ENCODE results near the gene SLC24A3. TPM values are rescaled to one million over a fixed set of nuclear protein-coding genes. Genes with fewer than 3 reads are reported as not detected.
A peak's percentile ranks its signal among the peaks of the same experiment; 100 is the strongest.

SLC24A3 gene
- total RNA-seq, 1 experiment from 2014 or later: 46.0 TPM

DNA sequence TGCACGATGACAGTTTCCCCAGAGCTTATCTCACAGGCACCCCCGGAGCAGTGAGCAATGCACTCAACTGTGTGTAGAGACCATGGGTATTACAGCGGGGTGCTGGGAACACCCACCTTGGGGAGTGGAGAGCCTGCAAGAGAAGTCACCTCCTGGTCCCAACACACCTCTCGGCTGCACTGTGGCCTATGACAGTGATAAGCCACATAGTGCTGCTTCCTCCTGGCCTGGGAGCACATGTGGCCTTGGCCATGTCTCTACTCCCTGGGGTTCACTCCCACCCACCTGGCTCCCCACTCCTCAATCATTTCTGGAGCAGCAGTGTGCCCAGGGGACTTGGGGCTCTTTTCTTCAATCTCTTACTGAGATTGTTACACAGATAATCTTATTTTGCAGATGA, 77.0 kb downstream of the SLC24A3 start:
- no TSS peak for BruUV-seq (replicated peaks)
- Histone ChIP-seq H3K9me3 (ENCODE audit: low read depth, low read length, poor library complexity, severe bottlenecking) (no peaks in the 10 kb centered on the region), H3K36me3 (ENCODE audit: insufficient read depth, low read length, poor library complexity, severe bottlenecking) (peaks cover 10% of the 10 kb centered on the region), H3K4me1 (ENCODE audit: insufficient read depth, low read length, poor library complexity, severe bottlenecking) (peaks cover 25% of the 10 kb centered on the region), H3K27ac (ENCODE audit: low read depth, low read length, poor library complexity, severe bottlenecking) (peak overlapping the region; percentile 41), H3K27me3 (replicated peaks; ENCODE audit: insufficient read depth, low read depth, low read length, poor library complexity) (no peaks in the 10 kb centered on the region), H3K4me3 (ENCODE audit: low read depth, low read length, poor library complexity, severe bottlenecking) (no peak overlapping the region)
- no peak for DNase-seq (ENCODE audit: low spot score)
- intact Hi-C loops (cut with micrococcal nuclease; ENCODE audit: unreplicated experiment): no loop called here
- CTCF ChIA-PET: no interaction called here
- TF ChIP-seq EZH2 (IDR thresholded peaks at IDR 0.05; ENCODE audit: borderline replicate concordance, low read depth, low read length, poor library complexity, severe bottlenecking): no peak
- TF ChIP-seq, protein P1, sequence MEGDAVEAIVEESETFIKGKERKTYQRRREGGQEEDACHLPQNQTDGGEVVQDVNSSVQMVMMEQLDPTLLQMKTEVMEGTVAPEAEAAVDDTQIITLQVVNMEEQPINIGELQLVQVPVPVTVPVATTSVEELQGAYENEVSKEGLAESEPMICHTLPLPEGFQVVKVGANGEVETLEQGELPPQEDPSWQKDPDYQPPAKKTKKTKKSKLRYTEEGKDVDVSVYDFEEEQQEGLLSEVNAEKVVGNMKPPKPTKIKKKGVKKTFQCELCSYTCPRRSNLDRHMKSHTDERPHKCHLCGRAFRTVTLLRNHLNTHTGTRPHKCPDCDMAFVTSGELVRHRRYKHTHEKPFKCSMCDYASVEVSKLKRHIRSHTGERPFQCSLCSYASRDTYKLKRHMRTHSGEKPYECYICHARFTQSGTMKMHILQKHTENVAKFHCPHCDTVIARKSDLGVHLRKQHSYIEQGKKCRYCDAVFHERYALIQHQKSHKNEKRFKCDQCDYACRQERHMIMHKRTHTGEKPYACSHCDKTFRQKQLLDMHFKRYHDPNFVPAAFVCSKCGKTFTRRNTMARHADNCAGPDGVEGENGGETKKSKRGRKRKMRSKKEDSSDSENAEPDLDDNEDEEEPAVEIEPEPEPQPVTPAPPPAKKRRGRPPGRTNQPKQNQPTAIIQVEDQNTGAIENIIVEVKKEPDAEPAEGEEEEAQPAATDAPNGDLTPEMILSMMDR (conservative IDR thresholded peaks at IDR 0.05; ENCODE audit: low read depth, low read length): no peak
- POLR2A ChIA-PET (ENCODE audit: low non-redundant PET): no interaction called here

DNA sequence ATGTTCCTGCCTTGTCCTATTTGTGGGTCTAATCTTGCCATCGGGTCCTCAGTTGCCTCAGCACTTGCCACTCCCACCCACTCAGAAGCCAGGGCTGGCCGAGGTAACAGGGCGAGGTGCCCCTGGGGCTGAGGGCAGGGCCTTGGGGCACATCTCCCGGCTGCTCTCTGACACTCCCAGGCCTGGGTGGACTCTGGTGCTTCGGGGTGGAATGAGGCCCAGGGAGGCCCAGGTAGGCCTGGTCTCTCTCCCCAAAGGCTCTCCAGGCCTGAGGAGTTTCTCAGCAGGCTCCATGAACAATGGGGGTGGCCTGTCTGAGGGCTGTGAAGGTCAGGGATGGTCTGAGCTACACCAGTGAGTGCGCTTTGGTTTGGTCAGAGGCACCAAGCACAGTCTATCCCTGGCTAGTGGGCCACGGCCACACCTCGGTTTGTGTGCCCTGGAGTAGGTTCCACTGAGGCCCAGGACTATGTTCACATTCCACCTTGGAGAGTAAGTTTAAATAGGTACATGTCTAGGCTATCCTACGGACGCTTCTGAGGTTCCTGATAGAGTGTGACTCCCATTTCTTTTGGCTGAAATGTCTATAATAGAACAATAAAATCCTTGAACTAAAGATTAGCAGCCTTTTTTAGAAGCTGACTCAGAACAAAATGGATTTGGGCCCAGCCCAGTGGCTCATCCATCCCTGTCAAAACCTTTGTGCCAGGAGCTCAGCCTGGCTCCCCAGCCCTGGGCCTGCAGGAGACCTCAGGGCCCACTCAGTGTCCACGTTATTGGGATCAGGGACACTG, 78.8 kb downstream of the SLC24A3 start:
- H3K36me3 ChIP-seq (ENCODE audit: insufficient read depth, low read length, poor library complexity, severe bottlenecking): peaks cover 6% of the 10 kb centered on the region
- ChIA-PET POLR2A (ENCODE audit: low non-redundant PET) (no interaction called here), CTCF (no interaction called here)
- H3K4me3 ChIP-seq (ENCODE audit: low read depth, low read length, poor library complexity, severe bottlenecking): no peak overlapping the region
- no peaks in the 10 kb centered on the region for H3K9me3 ChIP-seq (ENCODE audit: low read depth, low read length, poor library complexity, severe bottlenecking)
- no peak for DNase-seq (ENCODE audit: low spot score)
- no peaks in the 10 kb centered on the region for H3K27me3 ChIP-seq (replicated peaks; ENCODE audit: insufficient read depth, low read depth, low read length, poor library complexity)
- intact Hi-C loops (cut with micrococcal nuclease; ENCODE audit: unreplicated experiment): no loop called here
- BruUV-seq (replicated peaks): no TSS peak
- H3K27ac ChIP-seq (ENCODE audit: low read depth, low read length, poor library complexity, severe bottlenecking): no peak overlapping the region
- H3K4me1 ChIP-seq (ENCODE audit: insufficient read depth, low read length, poor library complexity, severe bottlenecking): peaks cover 21% of the 10 kb centered on the region
- TF ChIP-seq, protein P1 (conservative IDR thresholded peaks at IDR 0.05; ENCODE audit: low read depth, low read length): no peak
- TF ChIP-seq EZH2 (IDR thresholded peaks at IDR 0.05; ENCODE audit: borderline replicate concordance, low read depth, low read length, poor library complexity, severe bottlenecking): no peak

DNA sequence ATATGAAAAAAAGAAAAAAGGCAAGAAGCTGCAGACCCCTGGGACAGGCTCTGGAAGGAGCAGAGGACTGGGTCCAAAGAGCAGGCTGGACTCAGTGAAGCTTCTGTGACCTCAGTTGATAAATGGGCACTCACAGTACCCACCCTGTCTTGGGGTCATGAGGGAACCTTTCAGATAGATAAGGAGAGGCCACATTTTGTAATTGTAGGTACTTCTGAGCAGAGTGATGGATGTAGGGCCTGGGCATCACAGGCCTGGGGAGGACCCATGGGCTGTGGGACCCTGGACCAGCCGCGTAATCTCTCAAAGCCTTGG, 79.3 kb downstream of the SLC24A3 start:
- intact Hi-C loops (cut with micrococcal nuclease; ENCODE audit: unreplicated experiment): no loop called here
- CTCF ChIA-PET: no interaction called here
- no peak overlapping the region for H3K4me3 ChIP-seq (ENCODE audit: low read depth, low read length, poor library complexity, severe bottlenecking)
- no TSS peak for BruUV-seq (replicated peaks)
- no peaks in the 10 kb centered on the region for H3K9me3 ChIP-seq (ENCODE audit: low read depth, low read length, poor library complexity, severe bottlenecking)
- no peak overlapping the region for H3K27ac ChIP-seq (ENCODE audit: low read depth, low read length, poor library complexity, severe bottlenecking)
- peaks cover 6% of the 10 kb centered on the region for H3K36me3 ChIP-seq (ENCODE audit: insufficient read depth, low read length, poor library complexity, severe bottlenecking)
- DNase-seq (ENCODE audit: low spot score): no peak
- TF ChIP-seq, protein P1 (conservative IDR thresholded peaks at IDR 0.05; ENCODE audit: low read depth, low read length): no peak
- TF ChIP-seq EZH2 (IDR thresholded peaks at IDR 0.05; ENCODE audit: borderline replicate concordance, low read depth, low read length, poor library complexity, severe bottlenecking): no peak
- H3K4me1 ChIP-seq (ENCODE audit: insufficient read depth, low read length, poor library complexity, severe bottlenecking): peaks cover 21% of the 10 kb centered on the region
- H3K27me3 ChIP-seq (replicated peaks; ENCODE audit: insufficient read depth, low read depth, low read length, poor library complexity): no peaks in the 10 kb centered on the region
- POLR2A ChIA-PET (ENCODE audit: low non-redundant PET): no interaction called here
